NCI-H146 treated with DMSO at 0.1 percent for 48 hours (cell line): Measurements from ENCODE around the gene CD177.
"Not testable (repeated sequence)": the region's sequence is repeated elsewhere in the genome, so short reads cannot be mapped to it uniquely, and the experiment has no call there.

ENCODE experiments used
- DNase-seq: peaks from one replicate; lab custom pipeline; 2025; ENCODE audit not compliant: unreplicated experiment; lab: John Stamatoyannopoulos, UW

The CD177 gene

GRCh38 chr19:43380008-43380407, 26.5 kb downstream of the CD177 start:
- no peak for DNase-seq

- peak; percentile 22 for DNase-seq
Measured at GRCh38 chr19:43380771-43381386, 27.4 kb downstream of the CD177 start.

- not testable (repeated sequence) for DNase-seq
Measured at GRCh38 chr19:43382586-43383216, 29.2 kb downstream of the CD177 start.

- DNase-seq = peak; percentile 72
Measured at GRCh38 chr19:43383254-43383653, 29.8 kb downstream of the CD177 start.

- not testable (repeated sequence) for DNase-seq
Measured at GRCh38 chr19:43383759-43384158, 30.3 kb downstream of the CD177 start.

GRCh38 chr19:43390903-43391551, 37.5 kb downstream of the CD177 start:
- peak; percentile 71 for DNase-seq

GRCh38 chr19:43391552-43391935, 38.1 kb downstream of the CD177 start:
- DNase-seq = not testable (repeated sequence)

GRCh38 chr19:43393501-43393900, 40.0 kb downstream of the CD177 start:
- DNase-seq = not testable (repeated sequence)

- peak; percentile 58 for DNase-seq
Measured at GRCh38 chr19:43395561-43395960, 42.1 kb downstream of the CD177 start.

GRCh38 chr19:43406297-43406696, 52.8 kb downstream of the CD177 start:
- no peak for DNase-seq

GRCh38 chr19:43407416-43408005, 54.0 kb downstream of the CD177 start:
- DNase-seq = no peak

- no peak for DNase-seq
Measured at GRCh38 chr19:43408043-43408442, 54.6 kb downstream of the CD177 start.

GRCh38 chr19:43409415-43409814, 55.9 kb downstream of the CD177 start:
- no peak for DNase-seq

- DNase-seq = no peak
Measured at GRCh38 chr19:43412441-43412840, 59.0 kb downstream of the CD177 start.
